Measurements from ENCODE around the gene ICOSLG.
"Not testable (repeated sequence)": the region's sequence is repeated elsewhere in the genome, so short reads cannot be mapped to it uniquely, and the experiment has no call there.

GRCh38 chr21:44225605-44226004 is 15.1 kb downstream of the ICOSLG start:
- TF ChIP-seq RELA (CRISPR knock-in tag; IDR thresholded peaks at IDR 0.05; ENCODE audit: borderline replicate concordance); ATF1 (CRISPR knock-in tag; IDR thresholded peaks at IDR 0.05); GRHL2 (CRISPR knock-in tag; IDR thresholded peaks at IDR 0.05; ENCODE audit: insufficient replicate concordance, severe bottlenecking); FOXP1 (CRISPR knock-in tag; IDR thresholded peaks at IDR 0.05; ENCODE audit: borderline replicate concordance); NFE2L1 (CRISPR knock-in tag; IDR thresholded peaks at IDR 0.05); SP1 (CRISPR knock-in tag; conservative IDR thresholded peaks at IDR 0.05); NFYB (CRISPR knock-in tag; conservative IDR thresholded peaks at IDR 0.05; ENCODE audit: low read depth): not testable (repeated sequence)
- TF ChIP-seq, protein P1, sequence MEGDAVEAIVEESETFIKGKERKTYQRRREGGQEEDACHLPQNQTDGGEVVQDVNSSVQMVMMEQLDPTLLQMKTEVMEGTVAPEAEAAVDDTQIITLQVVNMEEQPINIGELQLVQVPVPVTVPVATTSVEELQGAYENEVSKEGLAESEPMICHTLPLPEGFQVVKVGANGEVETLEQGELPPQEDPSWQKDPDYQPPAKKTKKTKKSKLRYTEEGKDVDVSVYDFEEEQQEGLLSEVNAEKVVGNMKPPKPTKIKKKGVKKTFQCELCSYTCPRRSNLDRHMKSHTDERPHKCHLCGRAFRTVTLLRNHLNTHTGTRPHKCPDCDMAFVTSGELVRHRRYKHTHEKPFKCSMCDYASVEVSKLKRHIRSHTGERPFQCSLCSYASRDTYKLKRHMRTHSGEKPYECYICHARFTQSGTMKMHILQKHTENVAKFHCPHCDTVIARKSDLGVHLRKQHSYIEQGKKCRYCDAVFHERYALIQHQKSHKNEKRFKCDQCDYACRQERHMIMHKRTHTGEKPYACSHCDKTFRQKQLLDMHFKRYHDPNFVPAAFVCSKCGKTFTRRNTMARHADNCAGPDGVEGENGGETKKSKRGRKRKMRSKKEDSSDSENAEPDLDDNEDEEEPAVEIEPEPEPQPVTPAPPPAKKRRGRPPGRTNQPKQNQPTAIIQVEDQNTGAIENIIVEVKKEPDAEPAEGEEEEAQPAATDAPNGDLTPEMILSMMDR (IDR thresholded peaks at IDR 0.05), result not testable (repeated sequence)
- TF ChIP-seq, protein P2, sequence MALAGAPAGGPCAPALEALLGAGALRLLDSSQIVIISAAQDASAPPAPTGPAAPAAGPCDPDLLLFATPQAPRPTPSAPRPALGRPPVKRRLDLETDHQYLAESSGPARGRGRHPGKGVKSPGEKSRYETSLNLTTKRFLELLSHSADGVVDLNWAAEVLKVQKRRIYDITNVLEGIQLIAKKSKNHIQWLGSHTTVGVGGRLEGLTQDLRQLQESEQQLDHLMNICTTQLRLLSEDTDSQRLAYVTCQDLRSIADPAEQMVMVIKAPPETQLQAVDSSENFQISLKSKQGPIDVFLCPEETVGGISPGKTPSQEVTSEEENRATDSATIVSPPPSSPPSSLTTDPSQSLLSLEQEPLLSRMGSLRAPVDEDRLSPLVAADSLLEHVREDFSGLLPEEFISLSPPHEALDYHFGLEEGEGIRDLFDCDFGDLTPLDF (CRISPR knock-in tag; IDR thresholded peaks at IDR 0.05), result not testable (repeated sequence)
- TF ChIP-seq, protein P3, sequence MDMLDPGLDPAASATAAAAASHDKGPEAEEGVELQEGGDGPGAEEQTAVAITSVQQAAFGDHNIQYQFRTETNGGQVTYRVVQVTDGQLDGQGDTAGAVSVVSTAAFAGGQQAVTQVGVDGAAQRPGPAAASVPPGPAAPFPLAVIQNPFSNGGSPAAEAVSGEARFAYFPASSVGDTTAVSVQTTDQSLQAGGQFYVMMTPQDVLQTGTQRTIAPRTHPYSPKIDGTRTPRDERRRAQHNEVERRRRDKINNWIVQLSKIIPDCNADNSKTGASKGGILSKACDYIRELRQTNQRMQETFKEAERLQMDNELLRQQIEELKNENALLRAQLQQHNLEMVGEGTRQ (CRISPR knock-in tag; IDR thresholded peaks at IDR 0.05), result not testable (repeated sequence)
- TF ChIP-seq, protein P4, sequence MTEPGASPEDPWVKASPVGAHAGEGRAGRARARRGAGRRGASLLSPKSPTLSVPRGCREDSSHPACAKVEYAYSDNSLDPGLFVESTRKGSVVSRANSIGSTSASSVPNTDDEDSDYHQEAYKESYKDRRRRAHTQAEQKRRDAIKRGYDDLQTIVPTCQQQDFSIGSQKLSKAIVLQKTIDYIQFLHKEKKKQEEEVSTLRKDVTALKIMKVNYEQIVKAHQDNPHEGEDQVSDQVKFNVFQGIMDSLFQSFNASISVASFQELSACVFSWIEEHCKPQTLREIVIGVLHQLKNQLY (CRISPR knock-in tag; IDR thresholded peaks at IDR 0.05), result not testable (repeated sequence)
- TF ChIP-seq, protein P5, sequence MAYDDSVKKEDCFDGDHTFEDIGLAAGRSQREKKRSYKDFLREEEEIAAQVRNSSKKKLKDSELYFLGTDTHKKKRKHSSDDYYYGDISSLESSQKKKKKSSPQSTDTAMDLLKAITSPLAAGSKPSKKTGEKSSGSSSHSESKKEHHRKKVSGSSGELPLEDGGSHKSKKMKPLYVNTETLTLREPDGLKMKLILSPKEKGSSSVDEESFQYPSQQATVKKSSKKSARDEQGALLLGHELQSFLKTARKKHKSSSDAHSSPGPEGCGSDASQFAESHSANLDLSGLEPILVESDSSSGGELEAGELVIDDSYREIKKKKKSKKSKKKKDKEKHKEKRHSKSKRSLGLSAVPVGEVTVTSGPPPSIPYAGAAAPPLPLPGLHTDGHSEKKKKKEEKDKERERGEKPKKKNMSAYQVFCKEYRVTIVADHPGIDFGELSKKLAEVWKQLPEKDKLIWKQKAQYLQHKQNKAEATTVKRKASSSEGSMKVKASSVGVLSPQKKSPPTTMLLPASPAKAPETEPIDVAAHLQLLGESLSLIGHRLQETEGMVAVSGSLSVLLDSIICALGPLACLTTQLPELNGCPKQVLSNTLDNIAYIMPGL (CRISPR knock-in tag; IDR thresholded peaks at IDR 0.05), result not testable (repeated sequence)
- TF ChIP-seq, protein P6, sequence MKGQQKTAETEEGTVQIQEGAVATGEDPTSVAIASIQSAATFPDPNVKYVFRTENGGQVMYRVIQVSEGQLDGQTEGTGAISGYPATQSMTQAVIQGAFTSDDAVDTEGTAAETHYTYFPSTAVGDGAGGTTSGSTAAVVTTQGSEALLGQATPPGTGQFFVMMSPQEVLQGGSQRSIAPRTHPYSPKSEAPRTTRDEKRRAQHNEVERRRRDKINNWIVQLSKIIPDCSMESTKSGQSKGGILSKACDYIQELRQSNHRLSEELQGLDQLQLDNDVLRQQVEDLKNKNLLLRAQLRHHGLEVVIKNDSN (CRISPR knock-in tag; IDR thresholded peaks at IDR 0.05), result not testable (repeated sequence)

Measured in WTC11 (cell line).